Subcutaneous abdominal adipose tissue (tissue), 5 donors: ENCODE data around the gene FOXL3.

Source experiments
- H3K27ac ChIP-seq: one replicate; pipeline ENCODE4 v1.7.0; 2013; ENCODE audit warnings: low read depth, mild to moderate bottlenecking, inconsistent platforms, low read length, moderate library complexity
- H3K27me3 ChIP-seq, 5 donors: one replicate each; pipeline ENCODE4 v1.7.0; 2013; ENCODE audit warnings: low read length in 5 of 5, inconsistent platforms in 1 of 5; ENCODE audit not compliant: control insufficient read depth in 5 of 5, insufficient read depth in 4 of 5
- H3K36me3 ChIP-seq, 5 donors: one replicate each; pipeline ENCODE4 v1.7.0; 2013; ENCODE audit warnings: low read length in 5 of 5; ENCODE audit not compliant: control insufficient read depth in 5 of 5, insufficient read depth in 5 of 5
- H3K4me1 ChIP-seq, 5 donors: one replicate each; pipeline ENCODE4 v1.7.0; 2013; ENCODE audit warnings: low read length in 5 of 5, mild to moderate bottlenecking in 3 of 5, moderate library complexity in 1 of 5; ENCODE audit not compliant: control insufficient read depth in 5 of 5, insufficient read depth in 5 of 5
- H3K4me3 ChIP-seq, 5 donors: one replicate each; pipeline ENCODE4 v1.7.0; 2013; ENCODE audit warnings: low read length in 5 of 5, low read depth in 1 of 5
- H3K9ac ChIP-seq, 5 donors: one replicate each; pipeline ENCODE4 v1.7.0; 2013; ENCODE audit warnings: low read length in 5 of 5, mild to moderate bottlenecking in 4 of 5, moderate library complexity in 3 of 5
- H3K9me3 ChIP-seq, 5 donors: one replicate each; pipeline ENCODE4 v1.7.0; 2013; ENCODE audit warnings: low read length in 5 of 5; ENCODE audit not compliant: control insufficient read depth in 5 of 5
- donor health status: healthy.
- donor health status: healthy.
- donor health status: healthy.
- donor health status: healthy.
- donor health status: healthy.

FOXL3 gene

DNA sequence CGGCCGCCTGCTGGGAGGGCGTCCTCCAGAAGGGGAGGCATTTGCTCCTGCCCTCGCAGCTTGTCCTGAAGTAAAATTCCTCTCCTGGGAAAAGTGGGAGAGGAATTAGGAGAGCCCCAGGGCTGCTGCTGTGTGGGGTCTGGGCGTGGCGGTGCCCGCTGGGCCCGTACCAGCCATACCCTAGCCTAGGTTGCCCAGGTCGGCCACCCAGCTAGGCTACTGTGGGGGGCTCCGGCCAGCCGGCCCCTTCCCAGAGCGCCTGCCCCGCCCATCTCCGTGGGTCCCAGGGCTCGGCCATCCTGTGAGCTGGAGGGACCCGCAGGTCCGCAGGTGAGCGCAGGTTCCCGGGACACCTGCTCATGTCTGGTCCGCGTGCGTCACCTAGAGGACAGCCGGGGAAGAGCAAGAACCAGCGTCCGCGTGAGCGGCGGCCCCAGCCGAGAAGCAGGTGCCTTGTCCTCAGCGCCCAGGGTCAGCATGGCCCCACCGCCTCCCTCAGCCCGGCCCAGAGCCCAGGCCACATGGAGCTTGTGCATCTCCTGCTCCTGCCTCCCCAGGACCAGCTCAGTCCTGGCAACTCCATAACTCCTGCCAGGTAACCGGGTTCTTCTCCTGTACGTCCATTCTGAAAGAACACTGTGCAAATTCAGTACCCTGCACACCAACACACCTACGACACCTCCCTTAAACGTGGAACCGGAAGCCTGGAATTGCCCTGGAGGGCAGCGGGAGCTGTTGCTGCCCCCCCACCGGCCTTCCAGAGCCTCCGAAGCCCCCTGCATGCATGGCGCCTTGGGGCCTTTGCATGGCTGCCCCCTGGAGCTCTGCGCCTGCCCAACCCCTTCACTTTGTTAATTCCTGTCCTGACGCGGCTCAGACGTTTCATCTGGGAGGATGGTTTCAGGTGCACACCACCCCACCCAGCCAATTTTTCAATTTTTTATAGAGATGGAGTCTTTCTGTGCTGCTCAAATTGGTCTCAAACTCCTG is 22.8 kb upstream of the FOXL3 start:
- no peaks in the 10 kb centered on the region for H3K36me3 ChIP-seq
- H3K9me3 ChIP-seq, result peaks cover 0 to 9% (median 5%) of the 10 kb centered on the region in 5 donors
- peaks cover 0 to 2% (median 0%) of the 10 kb centered on the region in 5 donors for H3K4me1 ChIP-seq
- H3K4me3 ChIP-seq, result no peak overlapping the region
- no peak overlapping the region for H3K9ac ChIP-seq
- peaks cover 0 to 2% (median 2%) of the 10 kb centered on the region in 5 donors for H3K27me3 ChIP-seq
- no peak overlapping the region for H3K27ac ChIP-seq

DNA sequence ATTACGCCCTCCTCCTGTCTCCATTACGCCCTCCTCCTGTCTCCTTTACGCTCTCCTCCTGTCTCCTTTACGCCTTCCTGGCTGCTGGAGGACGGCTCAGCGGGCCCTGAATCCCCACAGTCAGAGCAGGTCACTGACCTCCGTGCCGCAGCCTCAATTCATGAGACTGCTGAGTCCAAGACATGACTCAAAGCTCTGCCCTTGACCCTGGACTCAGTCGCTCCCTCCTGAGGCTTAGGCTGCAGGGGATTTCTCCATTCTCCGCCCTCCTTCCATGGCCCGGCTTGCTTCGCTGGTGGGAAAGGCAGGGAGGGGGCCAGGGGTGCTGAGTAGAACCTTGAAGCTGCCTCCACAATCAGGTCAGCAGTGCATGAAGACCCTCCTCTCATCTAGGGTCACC is 21.0 kb upstream of the FOXL3 start:
- H3K27me3 ChIP-seq, result peaks cover 2 to 6% (median 2%) of the 10 kb centered on the region in 5 donors
- H3K27ac ChIP-seq, result no peak overlapping the region
- no peak overlapping the region for H3K4me3 ChIP-seq
- H3K9ac ChIP-seq, result no peak overlapping the region
- H3K36me3 ChIP-seq, result no peaks in the 10 kb centered on the region
- peaks cover 0 to 17% (median 12%) of the 10 kb centered on the region in 5 donors for H3K9me3 ChIP-seq
- H3K4me1 ChIP-seq, result peaks cover 0 to 2% (median 0%) of the 10 kb centered on the region in 5 donors

DNA sequence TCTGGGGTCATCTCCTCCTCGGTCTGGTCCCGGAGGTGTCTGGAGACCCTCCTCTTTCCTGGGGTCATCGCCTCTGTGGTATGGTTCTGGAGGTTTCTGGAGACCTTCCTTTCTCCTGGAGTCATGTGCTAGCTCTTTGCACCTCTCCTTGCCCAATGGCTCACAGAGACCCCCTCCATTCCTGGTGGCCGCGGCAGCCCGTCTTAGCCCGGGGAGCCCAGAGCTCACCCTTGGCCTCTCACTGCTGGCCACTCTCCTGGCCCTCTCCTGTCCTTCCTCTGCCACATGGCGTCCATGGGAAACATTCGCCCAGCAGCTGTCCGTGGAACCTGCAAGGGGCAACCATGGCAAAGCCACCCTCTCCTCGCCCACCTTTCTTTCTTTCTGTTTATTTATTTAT is 20.2 kb upstream of the FOXL3 start:
- Histone ChIP-seq H3K27ac (no peak overlapping the region), H3K27me3 (peaks cover 2 to 6% (median 2%) of the 10 kb centered on the region in 5 donors), H3K36me3 (no peaks in the 10 kb centered on the region), H3K9ac (no peak overlapping the region), H3K4me3 (no peak overlapping the region), H3K9me3 (peaks cover 0 to 17% (median 12%) of the 10 kb centered on the region in 5 donors), H3K4me1 (no peaks in the 10 kb centered on the region)

DNA sequence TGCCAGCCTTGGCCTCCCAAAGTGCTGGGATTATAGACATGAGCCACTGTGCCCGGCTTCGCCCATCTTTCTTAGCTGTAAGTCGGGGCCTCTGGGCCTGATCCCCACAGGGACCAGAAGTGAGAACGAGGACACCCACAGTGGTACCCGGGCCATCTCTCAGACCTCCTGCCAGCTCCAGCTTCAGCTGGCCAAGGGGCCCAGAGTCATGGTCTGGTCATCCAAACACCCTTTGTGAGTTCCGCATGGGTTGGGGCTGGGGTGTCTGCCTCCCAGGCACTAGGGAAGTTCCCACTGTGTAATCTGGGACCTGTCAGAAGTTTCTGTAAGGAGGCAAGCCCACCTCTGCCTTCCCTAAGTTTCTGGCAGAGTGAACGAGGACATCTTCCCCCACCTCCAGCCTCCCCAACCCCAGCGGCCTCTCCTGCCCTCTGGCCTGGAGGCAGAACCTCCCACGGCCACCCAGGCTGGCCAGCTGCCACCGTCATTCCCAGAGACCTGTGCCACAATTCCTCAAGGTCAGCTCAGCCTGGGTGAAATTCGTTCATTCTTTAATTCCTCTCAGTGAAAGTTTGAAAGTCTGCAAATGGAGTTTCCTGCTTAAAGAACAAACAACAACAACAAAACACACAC is 19.5 kb upstream of the FOXL3 start:
- no peak overlapping the region for H3K9ac ChIP-seq
- H3K36me3 ChIP-seq, result no peaks in the 10 kb centered on the region

DNA sequence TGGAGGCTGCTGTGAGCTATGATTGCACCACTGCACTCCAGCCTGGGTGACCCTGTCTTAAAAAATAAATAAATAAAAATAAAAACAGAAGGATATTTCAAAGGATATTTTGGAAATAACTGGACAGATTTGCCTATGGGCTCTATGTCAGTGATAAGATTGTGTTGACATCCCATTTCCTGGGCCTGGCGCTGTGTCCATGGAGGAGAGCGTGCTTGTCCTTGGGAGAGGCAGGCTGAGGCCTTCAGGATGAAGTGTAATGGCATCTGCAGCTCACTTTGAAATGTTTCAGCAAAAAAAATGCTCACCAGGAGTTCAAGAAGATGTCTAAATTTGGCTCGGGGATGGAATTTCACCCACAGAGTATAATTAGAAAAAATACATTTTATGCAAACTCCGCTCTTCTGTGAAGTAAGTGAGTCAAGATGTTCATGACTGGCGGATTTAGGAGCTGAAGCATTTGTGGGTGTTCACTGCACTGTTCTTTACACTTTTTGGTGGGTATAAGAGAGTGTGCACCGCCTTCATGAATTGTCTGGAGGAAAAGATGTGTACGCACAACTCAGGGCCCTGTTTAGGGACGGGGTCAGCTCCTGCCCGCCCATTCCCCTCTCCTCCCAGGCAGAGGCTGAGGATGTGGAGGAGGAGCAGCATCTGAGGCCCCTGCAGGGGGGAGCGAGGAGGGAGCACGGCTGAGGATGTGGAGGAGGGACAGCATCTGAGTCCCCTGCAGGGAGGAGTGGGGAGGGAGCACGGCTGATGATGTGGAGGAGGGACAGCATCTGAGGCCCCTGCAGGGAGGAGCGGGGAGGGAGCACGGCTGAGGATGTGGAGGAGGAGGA is 18.5 kb upstream of the FOXL3 start:
- no peaks in the 10 kb centered on the region for H3K36me3 ChIP-seq
- H3K9ac ChIP-seq, result no peak overlapping the region
- H3K9me3 ChIP-seq, result peaks cover 0 to 17% (median 13%) of the 10 kb centered on the region in 5 donors

More for the DNA sequence above, 19.5 kb upstream of the FOXL3 start:
- Histone ChIP-seq H3K4me1 (no peaks in the 10 kb centered on the region), H3K4me3 (no peak overlapping the region), H3K27me3 (peaks cover 2 to 6% (median 2%) of the 10 kb centered on the region in 5 donors), H3K9me3 (peaks cover 0 to 17% (median 12%) of the 10 kb centered on the region in 5 donors), H3K27ac (no peak overlapping the region)

DNA sequence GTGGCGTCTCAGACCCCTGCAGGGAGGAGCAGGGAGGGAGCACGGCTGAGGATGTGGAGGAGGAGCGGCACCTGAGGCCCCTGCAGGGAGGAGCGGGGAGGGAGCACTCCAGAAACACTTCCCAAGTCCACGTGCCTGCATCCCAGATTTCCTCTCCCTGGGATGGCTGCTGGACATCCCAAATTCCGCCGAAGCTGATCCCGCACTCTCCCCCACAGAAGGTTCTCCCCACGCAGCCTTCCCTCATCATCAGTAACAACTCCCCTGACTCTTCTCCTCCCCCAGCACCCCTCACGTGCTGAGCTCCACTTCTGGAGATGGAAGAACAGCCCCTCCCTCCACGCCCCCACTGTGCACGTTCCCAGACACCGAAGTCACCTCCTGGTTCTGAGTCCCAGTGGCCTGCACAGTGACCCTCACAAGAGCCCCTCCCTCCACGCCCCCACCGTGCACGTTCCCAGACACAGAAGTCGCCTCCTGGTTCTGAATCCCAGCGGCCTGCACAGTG is 17.8 kb upstream of the FOXL3 start:
- H3K9ac ChIP-seq, result no peak overlapping the region
- H3K36me3 ChIP-seq, result no peaks in the 10 kb centered on the region
- no peak overlapping the region for H3K4me3 ChIP-seq
- H3K27ac ChIP-seq, result no peak overlapping the region
- H3K9me3 ChIP-seq, result peaks cover 0 to 20% (median 13%) of the 10 kb centered on the region in 5 donors
- H3K27me3 ChIP-seq, result peaks cover 2 to 7% (median 4%) of the 10 kb centered on the region in 5 donors
- no peaks in the 10 kb centered on the region for H3K4me1 ChIP-seq

More for the DNA sequence above, 18.5 kb upstream of the FOXL3 start:
- Histone ChIP-seq H3K27me3 (peaks cover 2 to 6% (median 4%) of the 10 kb centered on the region in 5 donors), H3K4me1 (no peaks in the 10 kb centered on the region), H3K4me3 (no peak overlapping the region), H3K27ac (no peak overlapping the region)

DNA sequence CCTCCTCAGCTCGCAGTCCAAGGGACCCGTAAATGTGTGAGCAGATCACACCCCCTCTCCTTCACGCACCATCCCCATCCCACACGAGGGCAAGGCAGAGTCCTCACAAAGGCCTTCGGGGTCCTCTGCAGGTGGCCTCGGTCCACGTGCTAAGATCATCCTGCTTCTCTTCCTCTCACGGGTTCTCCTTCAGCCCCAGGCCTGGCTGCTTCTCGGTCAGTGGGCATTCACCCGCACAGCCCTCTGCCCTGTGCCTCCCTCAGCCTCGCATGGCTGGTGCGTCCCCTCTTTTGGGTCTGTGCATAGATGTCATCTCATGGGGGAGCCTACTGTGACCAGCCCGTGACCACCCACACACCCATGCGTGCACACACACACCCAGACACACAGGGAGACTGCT is 17.3 kb upstream of the FOXL3 start:
- Histone ChIP-seq H3K36me3 (no peaks in the 10 kb centered on the region), H3K27me3 (peaks cover 2 to 7% (median 4%) of the 10 kb centered on the region in 5 donors), H3K4me3 (no peak overlapping the region), H3K9me3 (peaks cover 0 to 20% (median 13%) of the 10 kb centered on the region in 5 donors), H3K9ac (no peak overlapping the region), H3K4me1 (no peaks in the 10 kb centered on the region), H3K27ac (no peak overlapping the region)

DNA sequence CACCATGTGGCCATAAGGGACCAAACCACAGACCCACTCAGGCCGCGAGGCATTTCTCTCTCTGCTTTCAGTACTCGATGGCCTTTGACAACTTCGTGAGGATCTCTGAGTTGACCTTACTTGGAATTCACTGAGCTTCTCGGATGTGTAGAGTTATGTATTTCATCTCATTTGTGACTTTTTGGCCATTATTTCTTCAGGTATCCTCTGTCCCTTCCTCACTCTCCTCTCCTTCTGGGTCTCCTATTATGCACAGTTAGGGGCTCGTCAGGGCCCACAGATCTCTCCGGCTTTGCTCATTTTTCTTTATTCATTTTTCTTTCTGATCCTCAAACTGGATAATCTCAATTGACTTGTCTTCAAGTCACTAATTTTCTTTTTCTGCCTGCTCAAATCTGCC is 16.6 kb upstream of the FOXL3 start:
- Histone ChIP-seq H3K4me3 (no peak overlapping the region), H3K27me3 (peaks cover 0 to 7% (median 4%) of the 10 kb centered on the region in 5 donors), H3K9ac (no peak overlapping the region), H3K9me3 (peaks cover 0 to 20% (median 13%) of the 10 kb centered on the region in 5 donors), H3K36me3 (no peaks in the 10 kb centered on the region), H3K4me1 (no peaks in the 10 kb centered on the region), H3K27ac (no peak overlapping the region)

DNA sequence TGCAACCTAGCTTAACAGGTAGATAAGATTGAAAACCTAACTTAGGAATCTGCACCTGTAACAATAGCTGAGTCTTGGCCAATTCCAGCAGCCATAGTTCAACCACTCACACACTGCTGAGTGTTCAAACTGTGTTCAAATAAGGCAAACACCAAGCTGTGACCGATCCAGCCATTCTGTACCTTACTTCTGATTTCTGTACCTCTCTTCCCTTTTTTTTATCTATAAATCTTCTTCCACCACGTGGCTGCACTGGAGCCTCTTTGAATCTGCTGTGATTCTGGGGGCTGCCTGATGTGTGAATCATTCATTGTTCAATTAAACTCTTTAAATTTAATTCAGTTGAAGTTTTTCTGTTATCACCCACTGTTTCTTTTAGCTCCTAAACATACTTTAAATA is 15.7 kb upstream of the FOXL3 start:
- Histone ChIP-seq H3K9ac (no peak overlapping the region), H3K4me1 (no peaks in the 10 kb centered on the region), H3K9me3 (peaks cover 0 to 20% (median 13%) of the 10 kb centered on the region in 5 donors), H3K4me3 (no peak overlapping the region), H3K27ac (no peak overlapping the region), H3K36me3 (no peaks in the 10 kb centered on the region), H3K27me3 (peaks cover 0 to 6% (median 4%) of the 10 kb centered on the region in 5 donors)
